ENCODE results near the gene LEKR1. TPM values are rescaled to one million over a fixed set of nuclear protein-coding genes. Genes with fewer than 3 reads are reported as not detected.

LEKR1 gene
- total RNA-seq, 4 donors from 2014 or later: 1.7 TPM; not detected in 3

DNA sequence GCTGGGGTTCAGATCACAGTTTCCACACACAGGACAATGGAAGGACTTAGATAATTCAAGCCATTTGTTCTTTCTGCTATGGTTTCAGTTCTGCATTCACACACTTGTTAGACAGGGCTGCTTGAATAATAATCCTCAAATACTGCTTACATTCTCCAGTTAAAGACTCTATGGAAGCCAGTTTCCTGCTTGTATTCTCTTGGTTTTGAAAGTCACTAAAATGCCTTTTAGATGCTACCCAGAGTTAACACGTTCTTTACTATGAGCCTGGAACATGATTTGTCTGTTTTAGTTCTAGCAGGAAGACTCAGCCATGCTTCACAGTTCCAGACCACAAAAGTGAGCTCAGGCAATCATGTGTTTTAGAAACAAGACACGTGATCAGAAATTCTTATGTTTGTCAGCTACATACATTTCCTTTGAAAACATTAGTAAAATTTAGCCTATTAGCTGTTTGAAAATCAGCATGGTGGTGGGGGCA, 152.4 kb downstream of the LEKR1 start:
- ATAC-seq (ENCODE audit: low FRiP score) (no peak), DNase-seq (ENCODE audit: low spot score) (no peak)
- TF ChIP-seq, protein P1, sequence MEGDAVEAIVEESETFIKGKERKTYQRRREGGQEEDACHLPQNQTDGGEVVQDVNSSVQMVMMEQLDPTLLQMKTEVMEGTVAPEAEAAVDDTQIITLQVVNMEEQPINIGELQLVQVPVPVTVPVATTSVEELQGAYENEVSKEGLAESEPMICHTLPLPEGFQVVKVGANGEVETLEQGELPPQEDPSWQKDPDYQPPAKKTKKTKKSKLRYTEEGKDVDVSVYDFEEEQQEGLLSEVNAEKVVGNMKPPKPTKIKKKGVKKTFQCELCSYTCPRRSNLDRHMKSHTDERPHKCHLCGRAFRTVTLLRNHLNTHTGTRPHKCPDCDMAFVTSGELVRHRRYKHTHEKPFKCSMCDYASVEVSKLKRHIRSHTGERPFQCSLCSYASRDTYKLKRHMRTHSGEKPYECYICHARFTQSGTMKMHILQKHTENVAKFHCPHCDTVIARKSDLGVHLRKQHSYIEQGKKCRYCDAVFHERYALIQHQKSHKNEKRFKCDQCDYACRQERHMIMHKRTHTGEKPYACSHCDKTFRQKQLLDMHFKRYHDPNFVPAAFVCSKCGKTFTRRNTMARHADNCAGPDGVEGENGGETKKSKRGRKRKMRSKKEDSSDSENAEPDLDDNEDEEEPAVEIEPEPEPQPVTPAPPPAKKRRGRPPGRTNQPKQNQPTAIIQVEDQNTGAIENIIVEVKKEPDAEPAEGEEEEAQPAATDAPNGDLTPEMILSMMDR (IDR thresholded peaks at IDR 0.05): no peak

DNA sequence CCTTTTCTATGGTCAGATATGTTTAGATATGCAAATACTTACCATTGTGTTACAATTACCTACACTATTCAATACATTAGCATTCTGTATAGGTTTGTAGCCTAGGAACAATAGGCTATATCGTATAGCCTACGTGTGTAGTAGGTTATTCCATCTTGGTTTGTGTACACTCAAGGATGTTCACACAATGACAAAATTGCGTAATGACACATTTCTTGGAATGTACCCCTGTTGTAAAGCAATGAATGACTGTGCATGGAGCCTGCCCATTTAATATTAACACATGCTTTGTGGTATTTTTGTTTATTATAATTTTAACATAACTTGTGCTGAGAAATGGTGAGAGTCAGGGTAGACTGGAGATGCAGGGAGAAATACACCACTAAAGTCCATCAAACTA, 154.9 kb downstream of the LEKR1 start:
- TF ChIP-seq, protein P1 (IDR thresholded peaks at IDR 0.05): no peak
- DNase-seq (ENCODE audit: low spot score) (no peak), ATAC-seq (ENCODE audit: low FRiP score) (no peak)

DNA sequence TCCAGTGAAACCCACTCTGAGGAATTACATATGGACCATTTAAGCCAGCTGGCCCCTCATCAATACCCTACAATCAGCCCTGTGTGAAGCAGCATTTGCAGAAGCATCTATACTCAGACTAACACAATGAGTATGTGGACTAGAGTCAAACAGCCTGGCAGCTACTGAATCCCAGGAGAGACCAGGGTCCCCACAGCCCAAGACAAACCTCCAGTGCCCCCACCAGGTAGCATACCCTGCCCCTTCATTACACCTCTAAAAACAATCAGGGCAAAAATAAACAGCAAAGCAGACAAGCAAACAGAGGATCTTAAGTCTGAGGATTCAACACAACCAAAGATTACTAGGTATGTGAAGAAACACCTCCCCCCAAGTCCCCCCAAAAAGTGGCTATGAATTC, 157.4 kb downstream of the LEKR1 start:
- TF ChIP-seq, protein P1 (IDR thresholded peaks at IDR 0.05): no peak
- ATAC-seq (ENCODE audit: low FRiP score): no peak

DNA sequence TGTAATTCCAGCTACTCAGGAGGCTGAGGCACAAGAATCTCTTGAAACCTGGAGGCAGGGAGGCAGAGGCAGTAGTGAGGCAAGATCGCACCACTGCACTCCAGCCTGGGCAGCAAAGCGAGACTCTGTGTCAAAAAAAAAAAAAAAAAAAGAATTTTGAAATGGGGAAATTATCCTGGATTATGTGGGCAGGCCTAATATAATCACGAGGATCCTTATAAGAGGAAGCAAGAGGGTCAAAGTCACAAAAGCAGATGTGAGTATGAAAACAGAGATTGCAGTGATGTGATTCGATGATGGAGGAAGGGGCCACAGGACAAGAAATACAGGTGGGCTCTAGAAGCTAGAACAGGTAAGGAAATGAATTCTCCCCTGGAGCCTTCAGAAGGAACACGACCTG, 159.6 kb downstream of the LEKR1 start:
- DNase-seq (ENCODE audit: low spot score) (no peak), ATAC-seq (ENCODE audit: low FRiP score) (no peak)
- TF ChIP-seq, protein P1 (IDR thresholded peaks at IDR 0.05): no peak

More for the DNA sequence above, 157.4 kb downstream of the LEKR1 start:
- no peak for DNase-seq (ENCODE audit: low spot score)

DNA sequence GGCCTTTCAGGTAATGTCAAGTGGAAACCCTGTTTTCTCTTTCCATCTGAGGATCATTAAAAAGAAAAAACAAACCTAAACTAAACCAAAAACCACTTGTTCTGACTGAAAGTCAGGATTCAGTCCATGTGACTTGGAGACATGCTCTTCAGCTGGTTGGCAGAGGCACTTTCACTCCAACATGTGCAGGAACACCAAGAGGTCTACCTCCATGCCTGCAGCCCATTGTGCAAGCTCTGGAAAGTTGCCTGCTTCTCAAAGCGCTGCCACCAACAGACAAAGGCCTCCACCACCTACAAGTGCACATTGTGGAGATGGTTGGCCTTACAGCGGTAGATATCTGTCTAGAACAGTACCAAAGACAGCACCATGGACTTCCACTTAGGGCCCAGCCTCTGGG, 161.8 kb downstream of the LEKR1 start:
- DNase-seq (ENCODE audit: low spot score): no peak
- no peak for ATAC-seq (ENCODE audit: low FRiP score)
- TF ChIP-seq, protein P1 (IDR thresholded peaks at IDR 0.05): no peak

DNA sequence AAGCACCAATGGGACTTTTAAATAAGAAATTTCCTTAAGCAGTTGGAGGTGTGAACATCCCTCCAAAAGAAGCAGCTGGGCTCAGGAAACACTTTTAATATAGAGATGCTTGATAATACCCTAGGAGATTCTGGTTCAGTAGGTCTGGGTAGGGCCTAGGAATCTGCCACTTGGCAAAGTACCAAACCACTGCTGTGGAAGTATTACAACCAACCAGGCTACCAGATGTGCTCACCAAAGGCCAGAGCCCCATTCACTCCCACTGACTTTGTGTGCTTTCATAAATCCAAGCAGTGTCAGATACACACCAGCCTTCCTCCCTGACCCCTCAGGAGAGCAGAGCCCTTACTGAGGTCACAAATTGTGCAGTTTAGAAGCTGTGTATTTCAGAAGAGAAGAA, 171.2 kb downstream of the LEKR1 start:
- DNase-seq (ENCODE audit: low spot score) (no peak), ATAC-seq (ENCODE audit: low FRiP score) (no peak)
- TF ChIP-seq, protein P1 (IDR thresholded peaks at IDR 0.05): no peak

DNA sequence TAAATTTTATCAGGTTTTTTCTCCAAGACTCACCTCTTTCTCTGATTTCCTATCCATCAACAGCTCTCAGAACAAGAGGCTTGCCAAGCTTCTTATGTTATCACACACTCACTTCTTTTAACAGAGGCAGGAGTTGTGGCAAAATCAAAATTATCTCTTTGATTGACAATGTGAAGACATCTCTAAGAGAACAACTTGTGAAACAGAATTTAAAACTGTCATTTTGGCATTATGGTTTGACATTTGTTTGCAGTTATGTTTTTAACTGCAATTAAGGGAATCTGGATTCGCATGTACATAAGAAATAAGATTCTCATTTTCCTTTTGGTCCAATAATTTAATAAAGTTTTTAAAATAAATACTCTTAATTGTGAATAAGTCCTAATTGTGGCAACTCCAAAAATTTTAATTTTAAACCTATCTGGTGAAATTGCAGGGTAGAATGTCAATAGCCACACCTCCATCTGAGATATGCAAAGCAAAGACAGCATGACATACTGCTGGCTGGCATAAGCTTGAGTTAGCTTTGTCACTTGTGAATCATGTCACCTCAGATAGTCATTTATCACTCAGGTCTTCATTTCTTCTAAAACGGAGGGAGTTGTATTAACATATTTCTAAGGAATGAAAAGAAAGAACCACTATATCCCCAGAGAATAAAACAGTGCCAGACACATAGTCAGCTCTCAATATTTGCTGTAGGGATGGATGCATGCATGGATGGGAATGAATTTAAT, 175.2 kb downstream of the LEKR1 start:
- TF ChIP-seq, protein P1 (IDR thresholded peaks at IDR 0.05): no peak
- ATAC-seq (ENCODE audit: low FRiP score): no peak
- no peak for DNase-seq (ENCODE audit: low spot score)
